GM18870 (cell line): ENCODE results near the gene ALDH1L2.
"Not testable (repeated sequence)": the region's sequence is repeated elsewhere in the genome, so short reads cannot be mapped to it uniquely, and the experiment has no call there.

ENCODE experiments used
- ATAC-seq: cut with Tn5 transposase; IDR thresholded peaks from one replicate; pipeline ENCODE4 v1.9.1; 2021; ENCODE audit warnings: moderate library complexity; ENCODE audit not compliant: unreplicated experiment

ALDH1L2 gene

DNA sequence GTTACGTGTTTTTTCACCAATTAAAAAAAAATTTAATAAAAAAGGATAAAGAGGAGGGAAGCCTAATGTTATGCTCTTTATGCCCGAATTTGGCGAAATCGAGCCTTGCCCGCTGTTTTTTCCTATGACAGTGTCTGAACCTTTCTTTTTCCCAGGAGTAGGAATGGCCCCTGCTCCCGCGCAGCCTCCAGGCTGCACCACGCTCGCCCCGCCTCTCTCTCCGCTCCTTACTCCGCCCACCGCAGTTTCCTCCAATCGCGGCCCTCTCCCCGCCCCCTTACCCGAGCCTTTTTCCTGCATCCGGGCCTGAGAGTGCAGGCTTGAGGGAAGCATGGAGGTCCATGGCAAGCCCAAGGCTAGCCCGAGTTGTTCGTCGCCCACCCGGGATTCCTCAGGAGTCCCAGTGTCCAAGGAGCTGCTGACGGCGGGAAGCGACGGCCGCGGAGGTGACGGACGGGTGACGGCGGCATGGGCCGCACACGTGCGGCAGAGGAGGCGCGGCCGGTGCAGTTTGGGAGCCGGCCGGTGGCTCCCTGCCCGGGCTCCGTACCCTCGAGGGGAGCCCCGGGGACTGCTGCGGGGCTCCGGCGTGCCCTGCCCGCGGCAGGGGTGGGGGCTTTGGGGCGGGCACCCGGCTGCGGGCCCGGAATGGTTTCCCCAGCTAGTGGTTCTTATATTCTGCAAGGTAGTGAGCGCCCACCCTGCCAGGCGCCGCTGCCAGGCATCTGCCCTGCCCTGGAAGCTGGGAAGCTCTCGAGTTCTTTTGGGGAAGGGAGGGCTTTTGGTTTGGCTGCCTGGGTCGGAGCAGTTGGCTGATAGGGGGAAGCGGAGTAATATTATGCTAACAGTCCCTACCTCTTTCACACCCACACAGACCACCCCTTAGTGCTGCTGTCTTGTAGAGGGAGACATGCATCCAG is 98.0 kb downstream of the ALDH1L2 start, which contains the start of gene NOPCHAP1:
Gene NOPCHAP1 (plus strand): TSS at position 295 of the 920 bp plus-strand sequence. CDS start 37 bp downstream, at position 332.
- ATAC-seq, result peak; percentile 88

DNA sequence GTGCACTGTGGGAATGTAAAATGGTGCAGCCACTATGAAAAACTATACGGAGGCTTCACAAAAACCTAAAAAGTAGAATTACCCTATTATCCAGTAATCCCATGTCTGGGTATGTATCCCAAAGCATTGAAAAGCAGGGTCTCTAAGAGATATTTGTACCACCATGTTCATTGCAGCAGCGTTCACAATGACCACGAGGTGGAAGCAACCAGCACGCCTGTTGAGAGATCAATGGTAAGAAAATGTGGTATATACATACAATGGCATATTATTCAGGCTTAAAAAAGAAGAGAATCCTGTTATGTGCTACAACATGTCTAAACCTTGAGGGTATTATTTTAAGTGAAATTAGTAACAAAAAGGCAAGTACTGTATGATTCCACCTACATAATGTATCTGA is 99.1 kb downstream of the ALDH1L2 start:
- ATAC-seq, result no peak

DNA sequence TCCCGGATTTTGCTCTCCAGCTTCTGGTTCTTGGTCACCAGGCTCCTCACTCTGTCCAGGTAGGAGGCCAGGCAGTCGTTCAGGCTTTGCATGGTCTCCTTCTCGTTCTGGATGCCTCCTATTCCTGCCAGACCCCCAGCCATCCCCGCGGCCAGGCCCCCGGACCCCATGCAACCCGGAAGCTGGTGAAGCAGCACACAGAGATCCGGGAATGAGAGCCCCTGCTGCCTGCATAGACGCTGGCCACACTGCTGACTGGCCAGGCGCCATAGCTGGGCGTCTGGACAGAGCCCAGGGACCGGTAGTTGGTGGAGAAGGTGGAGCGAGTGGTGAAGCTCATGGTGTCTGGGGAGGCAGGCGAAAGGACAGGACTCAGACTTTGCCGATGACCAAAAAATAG is 106.6 kb downstream of the ALDH1L2 start:
- ATAC-seq, result not testable (repeated sequence)

DNA sequence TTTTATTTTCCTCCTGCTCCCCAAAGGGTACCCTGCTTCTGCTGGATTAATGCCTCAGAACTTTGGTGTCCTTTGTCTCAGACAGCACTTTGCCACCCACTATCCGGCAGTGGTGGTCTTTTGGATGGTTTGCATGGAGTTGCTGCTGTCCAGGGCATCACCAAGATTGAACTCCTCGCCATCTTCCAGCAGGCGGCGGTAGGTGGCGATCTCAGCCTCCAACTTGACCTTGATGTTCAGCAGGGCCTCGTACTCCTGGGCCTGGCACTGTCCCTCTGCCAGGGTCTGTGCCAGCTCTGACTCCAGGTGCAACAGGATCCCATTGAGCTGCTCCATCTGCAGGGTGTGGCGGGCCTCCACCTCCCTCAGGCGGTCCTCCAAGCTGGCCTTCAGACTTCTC is 107.6 kb downstream of the ALDH1L2 start:
- no peak for ATAC-seq

DNA sequence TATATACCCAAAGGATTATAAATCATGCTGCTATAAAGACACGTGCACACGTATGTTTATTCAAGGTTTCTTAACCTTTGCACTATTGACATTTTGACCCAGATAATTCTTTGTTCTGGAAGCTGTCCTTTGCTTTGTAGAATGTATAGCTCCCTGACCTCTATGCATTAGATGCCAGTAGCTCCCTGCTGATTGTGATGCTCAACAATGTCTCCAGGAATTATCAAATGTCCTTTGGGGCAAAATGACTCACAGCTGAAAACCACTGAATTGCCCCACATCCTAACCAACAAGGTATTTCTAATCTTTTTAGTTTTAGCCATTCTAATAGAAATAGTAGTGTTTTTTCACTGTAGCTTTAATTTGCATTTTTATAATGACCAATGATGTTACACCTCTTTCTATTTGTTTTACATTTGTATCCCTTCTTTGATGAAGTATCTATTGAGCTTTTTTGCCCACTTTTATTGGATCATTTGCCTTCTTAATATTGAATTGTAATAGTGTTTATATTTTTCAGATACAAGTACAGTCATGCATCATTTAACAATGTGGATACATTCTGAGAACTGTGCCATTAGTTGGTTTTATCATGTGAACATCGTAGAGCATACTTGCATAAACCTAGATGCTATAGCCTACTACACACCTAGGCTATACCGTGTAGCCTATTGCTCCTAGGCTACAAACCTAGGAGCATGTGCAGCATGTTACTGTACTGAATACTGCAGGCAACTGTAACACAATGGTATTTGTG is 108.5 kb downstream of the ALDH1L2 start:
- ATAC-seq, result no peak

DNA sequence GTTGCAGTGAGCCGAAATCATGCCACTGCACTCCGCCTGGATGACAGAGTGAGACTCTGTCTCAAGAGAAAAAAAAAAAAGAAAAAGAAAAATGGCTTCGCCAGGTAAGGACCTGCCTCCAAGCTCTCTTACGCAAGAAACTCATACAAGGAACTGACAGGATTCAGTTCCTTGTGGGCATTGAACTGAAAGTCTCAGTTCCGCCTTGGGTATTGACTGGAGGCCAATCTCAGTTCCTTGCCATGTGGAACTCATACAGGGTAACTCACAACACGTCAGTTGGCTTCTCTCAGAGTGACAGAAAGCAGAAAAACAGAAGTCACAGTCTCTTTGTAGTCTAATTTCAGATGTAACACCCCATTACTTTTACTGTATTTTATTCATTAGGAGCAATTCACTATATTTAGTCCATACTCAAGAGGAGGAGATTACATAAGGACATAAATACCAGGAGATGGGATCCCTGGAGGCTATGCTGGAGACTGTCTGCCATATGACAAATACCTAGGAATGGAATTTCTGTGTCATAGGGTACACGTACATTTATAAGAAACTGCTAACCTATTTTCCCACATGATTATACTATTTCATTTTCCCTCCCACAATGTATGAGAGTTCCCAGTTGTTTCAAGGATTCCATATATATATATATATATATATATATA is 109.5 kb downstream of the ALDH1L2 start:
- peak; percentile 96 for ATAC-seq

DNA sequence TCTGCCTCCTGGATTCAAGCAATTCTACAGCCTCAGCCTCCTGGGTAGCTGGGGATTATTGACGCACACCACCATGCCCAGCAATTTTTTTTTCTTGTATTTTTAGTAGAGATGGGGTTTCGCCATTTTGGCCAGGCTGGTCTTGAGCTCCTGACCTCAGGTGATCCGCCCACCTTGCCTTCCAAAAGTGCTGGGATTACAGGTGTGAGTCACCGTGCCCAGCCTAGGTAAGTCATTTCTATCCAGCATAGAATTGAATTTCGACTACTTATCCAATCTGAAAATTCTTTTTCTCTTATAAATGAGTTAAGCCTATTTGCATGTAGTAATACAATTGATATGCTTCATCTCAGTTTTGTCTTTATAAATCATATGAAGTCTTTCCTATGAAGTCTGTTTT is 111.0 kb downstream of the ALDH1L2 start:
- no peak for ATAC-seq

DNA sequence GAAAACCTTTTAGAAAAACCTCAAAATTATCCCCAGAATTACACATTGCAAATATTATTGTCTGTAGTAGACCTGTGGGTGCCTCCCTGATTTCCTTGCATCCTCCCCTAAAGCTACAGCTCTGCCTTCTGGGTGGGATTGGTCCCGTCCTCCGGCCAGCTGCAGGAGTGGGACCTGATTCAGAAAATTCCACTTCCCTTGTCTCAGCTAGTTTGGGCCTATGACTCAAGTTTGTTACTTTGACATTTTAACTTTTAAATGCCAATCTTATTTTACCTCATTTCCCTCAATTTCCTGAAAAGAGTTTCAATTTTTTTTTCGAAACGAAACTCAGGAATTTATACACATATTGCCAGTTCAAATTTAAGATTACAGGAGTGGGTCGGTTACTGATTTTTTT is 113.0 kb downstream of the ALDH1L2 start:
- ATAC-seq, result no peak
